HepG2 (cell line): ENCODE results near the gene COA3. TPM values are rescaled to one million over a fixed set of nuclear protein-coding genes. Genes with fewer than 3 reads are reported as not detected.

Source experiments
- CEBPB ChIP-seq: IDR thresholded peaks from 2 replicates; pipeline ENCODE4 v1.6.1; 2011; ENCODE audit warnings: low read depth, low read length, improper control_type of control experiment, borderline replicate concordance
- EP300 ChIP-seq, 3 experiments: sonication (generic) in 1 of 3; formaldehyde crosslinking in 1 of 3; IDR thresholded peaks; 2 replicates each; pipeline versions ENCODE4 v1.5.1 to v1.6.1; 2011 to 2020; ENCODE audit warnings: low read depth in 2 of 3, low read length in 2 of 3, borderline replicate concordance in 1 of 3, improper control_type of control experiment in 1 of 3, mild to moderate bottlenecking in 1 of 3, missing genetic modification reagents in 1 of 3, moderate library complexity in 1 of 3
- ERF ChIP-seq: IDR thresholded peaks from 2 replicates; pipeline ENCODE4 v1.6.1; 2018; ENCODE audit warnings: missing biosample characterization, missing genetic modification reagents
- KLF15 ChIP-seq: sonication (generic); formaldehyde crosslinking; IDR thresholded peaks from 2 replicates; pipeline ENCODE4 v1.8.1; 2023; ENCODE audit warnings: borderline replicate concordance, mild to moderate bottlenecking, inconsistent platforms, missing genetic modification reagents, mixed read lengths
- LCORL ChIP-seq, 2 experiments: fragments of 450-650 bp in 1 of 2; sonication (generic) in 1 of 2; formaldehyde crosslinking in 1 of 2; IDR thresholded peaks; 2 replicates each; pipeline versions ENCODE4 v1.5.0 to v1.6.1; 2017 to 2020; ENCODE audit warnings: antibody characterized with exemption in 1 of 2, missing genetic modification reagents in 1 of 2
- MAZ ChIP-seq, 2 experiments: sonication (generic) in 1 of 2; formaldehyde crosslinking in 1 of 2; IDR thresholded peaks; 2 replicates each; pipeline versions ENCODE4 v1.5.0 to v1.6.1; 2012 to 2020; ENCODE audit warnings: low read depth in 2 of 2, mild to moderate bottlenecking in 2 of 2, borderline replicate concordance in 1 of 2, improper control_type of control experiment in 1 of 2, low read length in 1 of 2, missing genetic modification reagents in 1 of 2, moderate library complexity in 1 of 2
- MBD4 ChIP-seq: IDR thresholded peaks from 2 replicates; pipeline ENCODE4 v1.6.1; 2012; ENCODE audit warnings: low read length, inconsistent platforms, borderline replicate concordance
- NFYC ChIP-seq: IDR thresholded peaks from 2 replicates; pipeline ENCODE4 v1.6.1; 2016; ENCODE audit warnings: missing genetic modification reagents, missing compliant biosample characterization
- NR2F6 ChIP-seq, 2 experiments: IDR thresholded peaks; 2 replicates each; pipeline ENCODE4 v1.6.1; 2016; ENCODE audit warnings: antibody characterized with exemption in 1 of 2, mild to moderate bottlenecking in 1 of 2
- PLRG1 ChIP-seq: fragments of 450-650 bp; conservative IDR thresholded peaks from 2 replicates; pipeline ENCODE4 v1.6.1; 2016
- SMARCE1 ChIP-seq: fragments of 450-650 bp; IDR thresholded peaks from 2 replicates; pipeline ENCODE4 v1.6.1; 2017; ENCODE audit warnings: borderline replicate concordance
- ZNF234 ChIP-seq: sonication (generic); formaldehyde crosslinking; conservative IDR thresholded peaks from 2 replicates; pipeline ENCODE4 v1.5.1; 2020; ENCODE audit warnings: mild to moderate bottlenecking, missing genetic modification reagents
- ZNF383 ChIP-seq: sonication (generic); formaldehyde crosslinking; IDR thresholded peaks from 2 replicates; pipeline ENCODE4 v1.4.0; 2020; ENCODE audit warnings: missing genetic modification reagents, mild to moderate bottlenecking, borderline replicate concordance
- ZNF564 ChIP-seq: sonication (generic); formaldehyde crosslinking; IDR thresholded peaks from 2 replicates; pipeline ENCODE4 v1.8.1; 2023; ENCODE audit warnings: mild to moderate bottlenecking, missing genetic modification reagents
- ZNF792 ChIP-seq: IDR thresholded peaks from 2 replicates; pipeline ENCODE4 v1.6.1; 2016
- polyA plus RNA-seq, 8 experiments: library from polyadenylated mRNA; depleted of rRNA in 3 of 8; stranded (reverse) in 7 of 8; unstranded in 1 of 8; fragments of >200 nt; fragmentation: Illumina TruSeq in 4 of 8; extraction: Trizol in 4 of 8; gene quantifications; 2 replicates each; pipeline versions ENCODE4 v1.2.1 to v1.2.3, GENCODE V29; 2011 to 2016; ENCODE audit warnings: low read depth in 4 of 8, missing spikeins in 1 of 8, mixed read lengths in 1 of 8; ENCODE audit not compliant: insufficient read depth in 1 of 8
- total RNA-seq, 5 experiments: library from RNA; depleted of rRNA; stranded (reverse); fragments of >200 nt; fragmentation: Illumina TruSeq; extraction: Trizol; gene quantifications; 2 replicates each; pipeline ENCODE4 v1.2.3, GENCODE V29; 2016; ENCODE audit warnings: low read depth in 1 of 5
- TF ChIP-seq, protein P1 (sequence below): sonication (generic); formaldehyde crosslinking; IDR thresholded peaks from 2 replicates; pipeline ENCODE4 v1.8.0; 2022; ENCODE audit warnings: mild to moderate bottlenecking, missing genetic modification reagents; ENCODE audit not compliant: insufficient replicate concordance
- TF ChIP-seq, protein P2 (sequence below): IDR thresholded peaks from 2 replicates; pipeline ENCODE4 v1.6.1; 2016; ENCODE audit warnings: missing genetic modification reagents, missing compliant biosample characterization
- TF ChIP-seq, protein P3 (sequence below): sonication (generic); formaldehyde crosslinking; IDR thresholded peaks from 2 replicates; pipeline ENCODE4 v1.4.0; 2020; ENCODE audit warnings: missing genetic modification reagents
- TF ChIP-seq, protein P4 (sequence below): sonication (generic); formaldehyde crosslinking; IDR thresholded peaks from 2 replicates; pipeline ENCODE4 v1.5.0; 2020; ENCODE audit warnings: mild to moderate bottlenecking, missing genetic modification reagents
- TF ChIP-seq, protein P5 (sequence below): sonication (generic); formaldehyde crosslinking; IDR thresholded peaks from 2 replicates; pipeline ENCODE4 v1.4.0; 2020; ENCODE audit warnings: missing genetic modification reagents; ENCODE audit errors: not compliant biosample characterization

The COA3 gene
- total and polyA plus RNA-seq, 2 of the 13 experiments (the other 11 are each of a cell fraction or from before 2014, with no cell fraction given), result 133 to 202 TPM

DNA sequence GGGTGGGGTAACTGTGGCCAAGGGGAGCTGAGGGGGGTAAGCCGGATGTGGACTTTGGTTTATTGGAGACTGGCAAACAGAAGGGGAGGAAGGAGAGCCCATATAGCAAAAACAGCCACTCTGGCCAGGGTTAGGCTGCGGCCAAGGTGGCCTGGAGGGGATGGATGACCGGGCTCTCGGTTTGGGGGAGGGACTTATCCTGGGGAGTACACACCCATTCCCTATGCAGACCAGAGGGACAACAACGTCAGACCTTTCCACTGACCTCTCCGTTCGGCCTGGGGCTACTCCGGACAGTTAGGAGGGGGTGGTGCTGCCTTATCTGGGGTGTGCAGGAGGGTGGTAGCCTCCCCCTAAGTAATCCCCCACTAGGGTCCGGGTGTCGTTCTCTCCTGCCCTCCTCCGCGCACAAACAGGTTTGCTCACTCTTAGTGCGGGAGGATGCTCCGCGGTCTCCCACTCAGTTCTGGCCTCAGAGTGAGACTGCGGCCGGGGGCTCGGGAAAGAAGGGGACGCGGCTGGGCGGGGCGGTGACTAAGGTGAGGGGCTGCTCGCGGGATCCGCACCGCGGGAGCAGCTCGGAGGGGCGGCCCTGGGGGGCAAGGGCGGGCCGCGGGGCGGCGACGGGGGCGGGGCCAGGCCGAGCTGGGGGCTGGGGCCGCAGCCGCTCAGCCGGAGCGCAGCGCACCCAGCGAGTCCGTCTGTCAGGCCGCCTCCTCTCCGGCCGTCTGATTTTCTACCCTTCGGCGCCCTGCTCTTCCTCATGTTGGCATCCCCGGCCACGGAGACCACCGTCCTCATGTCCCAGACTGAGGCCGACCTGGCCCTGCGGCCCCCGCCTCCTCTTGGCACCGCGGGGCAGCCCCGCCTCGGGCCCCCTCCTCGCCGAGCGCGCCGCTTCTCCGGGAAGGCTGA lies 18.3 kb downstream of the COA3 start, which contains the start of gene WNK4 (continued):
- TF ChIP-seq EP300 (IDR thresholded peaks at IDR 0.05; ENCODE audit: low read depth in 2 of 2, low read length in 2 of 2), result peak in 1 of 2 experiments; percentile 92; a peak in 3 of 4 replicates
- peak; percentile 89 for TF ChIP-seq EP300 (CRISPR knock-in tag; IDR thresholded peaks at IDR 0.05; ENCODE audit: borderline replicate concordance)
- TF ChIP-seq KLF15, result no peak
- no peak for TF ChIP-seq PLRG1
- no peak for TF ChIP-seq NFYC
- TF ChIP-seq ZNF792 (CRISPR knock-in tag), result peak; percentile 92
- TF ChIP-seq, protein P1, sequence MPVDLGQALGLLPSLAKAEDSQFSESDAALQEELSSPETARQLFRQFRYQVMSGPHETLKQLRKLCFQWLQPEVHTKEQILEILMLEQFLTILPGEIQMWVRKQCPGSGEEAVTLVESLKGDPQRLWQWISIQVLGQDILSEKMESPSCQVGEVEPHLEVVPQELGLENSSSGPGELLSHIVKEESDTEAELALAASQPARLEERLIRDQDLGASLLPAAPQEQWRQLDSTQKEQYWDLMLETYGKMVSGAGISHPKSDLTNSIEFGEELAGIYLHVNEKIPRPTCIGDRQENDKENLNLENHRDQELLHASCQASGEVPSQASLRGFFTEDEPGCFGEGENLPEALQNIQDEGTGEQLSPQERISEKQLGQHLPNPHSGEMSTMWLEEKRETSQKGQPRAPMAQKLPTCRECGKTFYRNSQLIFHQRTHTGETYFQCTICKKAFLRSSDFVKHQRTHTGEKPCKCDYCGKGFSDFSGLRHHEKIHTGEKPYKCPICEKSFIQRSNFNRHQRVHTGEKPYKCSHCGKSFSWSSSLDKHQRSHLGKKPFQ (CRISPR knock-in tag), result no peak
- TF ChIP-seq MBD4, result no peak
- TF ChIP-seq NR2F6 (IDR thresholded peaks at IDR 0.05), result peak; percentile 63
- TF ChIP-seq NR2F6 (CRISPR knock-in tag; IDR thresholded peaks at IDR 0.05), result peak; percentile 77; the same call in 1 of the 2 replicates
- TF ChIP-seq, protein P2, sequence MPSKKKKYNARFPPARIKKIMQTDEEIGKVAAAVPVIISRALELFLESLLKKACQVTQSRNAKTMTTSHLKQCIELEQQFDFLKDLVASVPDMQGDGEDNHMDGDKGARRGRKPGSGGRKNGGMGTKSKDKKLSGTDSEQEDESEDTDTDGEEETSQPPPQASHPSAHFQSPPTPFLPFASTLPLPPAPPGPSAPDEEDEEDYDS (CRISPR knock-in tag), result peak; percentile 79
- TF ChIP-seq, protein P3, sequence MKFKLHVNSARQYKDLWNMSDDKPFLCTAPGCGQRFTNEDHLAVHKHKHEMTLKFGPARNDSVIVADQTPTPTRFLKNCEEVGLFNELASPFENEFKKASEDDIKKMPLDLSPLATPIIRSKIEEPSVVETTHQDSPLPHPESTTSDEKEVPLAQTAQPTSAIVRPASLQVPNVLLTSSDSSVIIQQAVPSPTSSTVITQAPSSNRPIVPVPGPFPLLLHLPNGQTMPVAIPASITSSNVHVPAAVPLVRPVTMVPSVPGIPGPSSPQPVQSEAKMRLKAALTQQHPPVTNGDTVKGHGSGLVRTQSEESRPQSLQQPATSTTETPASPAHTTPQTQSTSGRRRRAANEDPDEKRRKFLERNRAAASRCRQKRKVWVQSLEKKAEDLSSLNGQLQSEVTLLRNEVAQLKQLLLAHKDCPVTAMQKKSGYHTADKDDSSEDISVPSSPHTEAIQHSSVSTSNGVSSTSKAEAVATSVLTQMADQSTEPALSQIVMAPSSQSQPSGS, result peak; percentile 27
- TF ChIP-seq, protein P4, sequence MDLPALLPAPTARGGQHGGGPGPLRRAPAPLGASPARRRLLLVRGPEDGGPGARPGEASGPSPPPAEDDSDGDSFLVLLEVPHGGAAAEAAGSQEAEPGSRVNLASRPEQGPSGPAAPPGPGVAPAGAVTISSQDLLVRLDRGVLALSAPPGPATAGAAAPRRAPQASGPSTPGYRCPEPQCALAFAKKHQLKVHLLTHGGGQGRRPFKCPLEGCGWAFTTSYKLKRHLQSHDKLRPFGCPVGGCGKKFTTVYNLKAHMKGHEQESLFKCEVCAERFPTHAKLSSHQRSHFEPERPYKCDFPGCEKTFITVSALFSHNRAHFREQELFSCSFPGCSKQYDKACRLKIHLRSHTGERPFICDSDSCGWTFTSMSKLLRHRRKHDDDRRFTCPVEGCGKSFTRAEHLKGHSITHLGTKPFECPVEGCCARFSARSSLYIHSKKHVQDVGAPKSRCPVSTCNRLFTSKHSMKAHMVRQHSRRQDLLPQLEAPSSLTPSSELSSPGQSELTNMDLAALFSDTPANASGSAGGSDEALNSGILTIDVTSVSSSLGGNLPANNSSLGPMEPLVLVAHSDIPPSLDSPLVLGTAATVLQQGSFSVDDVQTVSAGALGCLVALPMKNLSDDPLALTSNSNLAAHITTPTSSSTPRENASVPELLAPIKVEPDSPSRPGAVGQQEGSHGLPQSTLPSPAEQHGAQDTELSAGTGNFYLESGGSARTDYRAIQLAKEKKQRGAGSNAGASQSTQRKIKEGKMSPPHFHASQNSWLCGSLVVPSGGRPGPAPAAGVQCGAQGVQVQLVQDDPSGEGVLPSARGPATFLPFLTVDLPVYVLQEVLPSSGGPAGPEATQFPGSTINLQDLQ (CRISPR knock-in tag), result 0 out of 2 replicates have a peak, but pooled peaks have one; percentile 70
- TF ChIP-seq ZNF234, result no peak; the same call in 1 of the 2 replicates
- 0 out of 2 replicates have a peak, but pooled peaks have one; percentile 5 for TF ChIP-seq ZNF383 (CRISPR knock-in tag)
- TF ChIP-seq, protein P5, sequence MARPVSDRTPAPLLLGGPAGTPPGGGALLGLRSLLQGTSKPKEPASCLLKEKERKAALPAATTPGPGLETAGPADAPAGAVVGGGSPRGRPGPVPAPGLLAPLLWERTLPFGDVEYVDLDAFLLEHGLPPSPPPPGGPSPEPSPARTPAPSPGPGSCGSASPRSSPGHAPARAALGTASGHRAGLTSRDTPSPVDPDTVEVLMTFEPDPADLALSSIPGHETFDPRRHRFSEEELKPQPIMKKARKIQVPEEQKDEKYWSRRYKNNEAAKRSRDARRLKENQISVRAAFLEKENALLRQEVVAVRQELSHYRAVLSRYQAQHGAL, result no peak
- no peak for TF ChIP-seq ZNF564 (CRISPR knock-in tag)
- no peak for TF ChIP-seq LCORL (IDR thresholded peaks at IDR 0.05)
- TF ChIP-seq LCORL (CRISPR knock-in tag; IDR thresholded peaks at IDR 0.05), result peak; percentile 96
- TF ChIP-seq SMARCE1, result no peak
- TF ChIP-seq MAZ (IDR thresholded peaks at IDR 0.05; ENCODE audit: borderline replicate concordance, low read depth, low read length), result peak; percentile 8; the same call in 1 of the 2 replicates
- peak; percentile 79 for TF ChIP-seq MAZ (CRISPR knock-in tag; IDR thresholded peaks at IDR 0.05; ENCODE audit: low read depth)
- TF ChIP-seq CEBPB, result no peak
- peak; percentile 98 for TF ChIP-seq ERF (CRISPR knock-in tag)
